Measurements from ENCODE around the gene FBN3.

- TF ChIP-seq ZNF514 (tag by site-specific recombination; IDR thresholded peaks at IDR 0.05) (no peak), CTCF (tag by site-specific recombination; IDR thresholded peaks at IDR 0.05) (no peak), ZBTB1 (tag by site-specific recombination; IDR thresholded peaks at IDR 0.05) (no peak), ZNF280D (tag by site-specific recombination; IDR thresholded peaks at IDR 0.05) (no peak), ZBTB11 (tag by site-specific recombination; conservative IDR thresholded peaks at IDR 0.05; ENCODE audit: low read depth) (no peak), ZNF133 (tag by site-specific recombination; IDR thresholded peaks at IDR 0.05) (no peak), ZNF324 (tag by site-specific recombination; IDR thresholded peaks at IDR 0.05) (no peak), PRDM10 (tag by site-specific recombination; IDR thresholded peaks at IDR 0.05) (no peak)
Measured at GRCh38 chr19:8161135-8161646, 11.8 kb upstream of the FBN3 start.

Data from HEK293 (cell line).